ENCODE results near the gene GAK. TPM values are rescaled to one million over a fixed set of nuclear protein-coding genes. Genes with fewer than 3 reads are reported as not detected.

The GAK gene
- total RNA-seq, 3 donors from 2014 or later (not counting 1 experiment from before 2014, with no cell fraction given), result 349 to 358 (median 349) TPM

- H3K36me3 ChIP-seq (ENCODE audit: control insufficient read depth, insufficient read depth, low read length), result peaks cover 20% of the 10 kb centered on the region
- H3K36me3 Mint-ChIP-seq, result no peaks in the 10 kb centered on the region
- no peak overlapping the region for H3K4me3 Mint-ChIP-seq
- ATAC-seq, result no peak
- peaks cover 0 to 5% of the 10 kb centered on the region in 2 donors for H3K4me1 Mint-ChIP-seq
- no peak for DNase-seq
- peak overlapping the region in 1 of 2 donors; percentile 16 for H3K27ac Mint-ChIP-seq
- no peaks in the 10 kb centered on the region for H3K4me1 ChIP-seq (ENCODE audit: control insufficient read depth, insufficient read depth, low read length)
- H3K9me3 ChIP-seq (ENCODE audit: control insufficient read depth, insufficient read depth, low read length), result no peaks in the 10 kb centered on the region
- no peaks in the 10 kb centered on the region for H3K27me3 ChIP-seq (ENCODE audit: control insufficient read depth, insufficient read depth, low read length)
- H3K27me3 Mint-ChIP-seq (ENCODE audit: low read depth in 2 of 2), result no peaks in the 10 kb centered on the region
- WGBS (ENCODE audit: insufficient coverage), result 80% methylated on average over 27 of the region's 27 CpGs
- H3K27ac ChIP-seq (ENCODE audit: low read length), result no peak overlapping the region
- intact Hi-C loops (cut with micrococcal nuclease), result no loop called here
- TF ChIP-seq, protein P1, sequence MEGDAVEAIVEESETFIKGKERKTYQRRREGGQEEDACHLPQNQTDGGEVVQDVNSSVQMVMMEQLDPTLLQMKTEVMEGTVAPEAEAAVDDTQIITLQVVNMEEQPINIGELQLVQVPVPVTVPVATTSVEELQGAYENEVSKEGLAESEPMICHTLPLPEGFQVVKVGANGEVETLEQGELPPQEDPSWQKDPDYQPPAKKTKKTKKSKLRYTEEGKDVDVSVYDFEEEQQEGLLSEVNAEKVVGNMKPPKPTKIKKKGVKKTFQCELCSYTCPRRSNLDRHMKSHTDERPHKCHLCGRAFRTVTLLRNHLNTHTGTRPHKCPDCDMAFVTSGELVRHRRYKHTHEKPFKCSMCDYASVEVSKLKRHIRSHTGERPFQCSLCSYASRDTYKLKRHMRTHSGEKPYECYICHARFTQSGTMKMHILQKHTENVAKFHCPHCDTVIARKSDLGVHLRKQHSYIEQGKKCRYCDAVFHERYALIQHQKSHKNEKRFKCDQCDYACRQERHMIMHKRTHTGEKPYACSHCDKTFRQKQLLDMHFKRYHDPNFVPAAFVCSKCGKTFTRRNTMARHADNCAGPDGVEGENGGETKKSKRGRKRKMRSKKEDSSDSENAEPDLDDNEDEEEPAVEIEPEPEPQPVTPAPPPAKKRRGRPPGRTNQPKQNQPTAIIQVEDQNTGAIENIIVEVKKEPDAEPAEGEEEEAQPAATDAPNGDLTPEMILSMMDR (IDR thresholded peaks at IDR 0.05), result no peak
- no peaks in the 10 kb centered on the region for H3K9me3 Mint-ChIP-seq
- no peak overlapping the region for H3K4me3 ChIP-seq (ENCODE audit: low read length)
Observed at GRCh38 chr4:848803-849477, 83.2 kb downstream of the GAK start.

- H3K4me3 ChIP-seq (ENCODE audit: low read length), result no peak overlapping the region
- no peaks in the 10 kb centered on the region for H3K36me3 Mint-ChIP-seq
- ATAC-seq (no peak), DNase-seq (no peak)
- no peaks in the 10 kb centered on the region for H3K9me3 ChIP-seq (ENCODE audit: control insufficient read depth, insufficient read depth, low read length)
- H3K4me1 ChIP-seq (ENCODE audit: control insufficient read depth, insufficient read depth, low read length), result no peaks in the 10 kb centered on the region
- TF ChIP-seq, protein P1 (IDR thresholded peaks at IDR 0.05), result no peak
- H3K4me3 Mint-ChIP-seq, result no peak overlapping the region
- intact Hi-C loops (cut with micrococcal nuclease), result no loop called here
- peaks cover 20% of the 10 kb centered on the region for H3K36me3 ChIP-seq (ENCODE audit: control insufficient read depth, insufficient read depth, low read length)
- H3K4me1 Mint-ChIP-seq, result peaks cover 0 to 5% of the 10 kb centered on the region in 2 donors
- H3K27me3 ChIP-seq (ENCODE audit: control insufficient read depth, insufficient read depth, low read length), result no peaks in the 10 kb centered on the region
- H3K27ac Mint-ChIP-seq, result peak overlapping the region in 1 of 2 donors; percentile 16
- no peaks in the 10 kb centered on the region for H3K27me3 Mint-ChIP-seq (ENCODE audit: low read depth in 2 of 2)
- H3K27ac ChIP-seq (ENCODE audit: low read length), result no peak overlapping the region
- 88% methylated on average over 16 of the region's 16 CpGs for whole genome bisulfite sequencing (ENCODE audit: insufficient coverage)
- no peaks in the 10 kb centered on the region for H3K9me3 Mint-ChIP-seq
Observed at GRCh38 chr4:848307-848691, 83.8 kb downstream of the GAK start.

- DNase-seq (no peak), ATAC-seq (no peak)
- peak overlapping the region in 1 of 2 donors; percentile 38 for H3K27ac Mint-ChIP-seq
- peaks cover 17% of the 10 kb centered on the region for H3K36me3 ChIP-seq (ENCODE audit: control insufficient read depth, insufficient read depth, low read length)
- H3K27me3 Mint-ChIP-seq (ENCODE audit: low read depth in 2 of 2), result no peaks in the 10 kb centered on the region
- no peaks in the 10 kb centered on the region for H3K27me3 ChIP-seq (ENCODE audit: control insufficient read depth, insufficient read depth, low read length)
- H3K4me3 ChIP-seq (ENCODE audit: low read length), result no peak overlapping the region
- TF ChIP-seq, protein P1 (IDR thresholded peaks at IDR 0.05), result no peak
- H3K27ac ChIP-seq (ENCODE audit: low read length), result no peak overlapping the region
- intact Hi-C loops (cut with micrococcal nuclease), result no loop called here
- no peaks in the 10 kb centered on the region for H3K9me3 Mint-ChIP-seq
- no peaks in the 10 kb centered on the region for H3K9me3 ChIP-seq (ENCODE audit: control insufficient read depth, insufficient read depth, low read length)
- WGBS (ENCODE audit: insufficient coverage), result 94% methylated on average over 14 of the region's 14 CpGs
- peaks cover 0 to 5% of the 10 kb centered on the region in 2 donors for H3K4me1 Mint-ChIP-seq
- H3K36me3 Mint-ChIP-seq, result no peaks in the 10 kb centered on the region
- H3K4me1 ChIP-seq (ENCODE audit: control insufficient read depth, insufficient read depth, low read length), result no peaks in the 10 kb centered on the region
- no peak overlapping the region for H3K4me3 Mint-ChIP-seq
Observed at GRCh38 chr4:845836-846251, 86.3 kb downstream of the GAK start.

Measured in natural killer cell (primary cell).